ENCODE data around the gene EIF2B2. TPM values are rescaled to one million over a fixed set of nuclear protein-coding genes. Genes with fewer than 3 reads are reported as not detected.

Gene EIF2B2
- total and polyA plus RNA-seq, 9 of the 15 experiments (the other 6 are each of a cell fraction or from before 2014, with no cell fraction given) = 10.6 to 94.1 (median 38.9) TPM

- TF ChIP-seq KLF1 (tag; IDR thresholded peaks at IDR 0.05) = no peak
- TF ChIP-seq RCOR1 (IDR thresholded peaks at IDR 0.05; ENCODE audit: borderline replicate concordance in 1 of 2, low read depth in 2 of 2, low read length in 2 of 2) = no peak
- no peak for TF ChIP-seq ZBTB34 (CRISPR knock-in tag; IDR thresholded peaks at IDR 0.05)
- no peak for TF ChIP-seq BCOR (IDR thresholded peaks at IDR 0.05)
- no peak for TF ChIP-seq U2AF1 (optimal IDR thresholded peaks at IDR 0.05; ENCODE audit: low read depth, low read length)
- no peak for TF ChIP-seq ZNF512 (tag; IDR thresholded peaks at IDR 0.05)
- TF ChIP-seq ZNF707 (CRISPR knock-in tag; conservative IDR thresholded peaks at IDR 0.05) = no peak
- TF ChIP-seq SMARCA4 (IDR thresholded peaks at IDR 0.05) = no peak
- TF ChIP-seq MED1 (CRISPR knock-in tag; IDR thresholded peaks at IDR 0.05; ENCODE audit: borderline replicate concordance) = no peak
- TF ChIP-seq HOXB6 (CRISPR knock-in tag; IDR thresholded peaks at IDR 0.05; ENCODE audit: borderline replicate concordance) = no peak
Measured at GRCh38 chr14:75040507-75040906, 37.8 kb downstream of the EIF2B2 start (continued).
